22Rv1 (cell line): ENCODE measurements around the gene MED29.

ENCODE experiments used
- H3K27ac ChIP-seq: fragments of 450-650 bp; 2 replicates; pipeline ENCODE4 v1.5.1; 2017
- ZFX ChIP-seq: fragments of 450-650 bp; IDR thresholded peaks from 2 replicates; pipeline ENCODE4 v1.6.1; 2017; ENCODE audit warnings: antibody characterized with exemption, borderline replicate concordance
- TF ChIP-seq, protein P1 (sequence below): fragments of 450-650 bp; IDR thresholded peaks from 2 replicates; pipeline ENCODE4 v1.5.1; 2017; ENCODE audit warnings: mild to moderate bottlenecking

The MED29 gene

DNA sequence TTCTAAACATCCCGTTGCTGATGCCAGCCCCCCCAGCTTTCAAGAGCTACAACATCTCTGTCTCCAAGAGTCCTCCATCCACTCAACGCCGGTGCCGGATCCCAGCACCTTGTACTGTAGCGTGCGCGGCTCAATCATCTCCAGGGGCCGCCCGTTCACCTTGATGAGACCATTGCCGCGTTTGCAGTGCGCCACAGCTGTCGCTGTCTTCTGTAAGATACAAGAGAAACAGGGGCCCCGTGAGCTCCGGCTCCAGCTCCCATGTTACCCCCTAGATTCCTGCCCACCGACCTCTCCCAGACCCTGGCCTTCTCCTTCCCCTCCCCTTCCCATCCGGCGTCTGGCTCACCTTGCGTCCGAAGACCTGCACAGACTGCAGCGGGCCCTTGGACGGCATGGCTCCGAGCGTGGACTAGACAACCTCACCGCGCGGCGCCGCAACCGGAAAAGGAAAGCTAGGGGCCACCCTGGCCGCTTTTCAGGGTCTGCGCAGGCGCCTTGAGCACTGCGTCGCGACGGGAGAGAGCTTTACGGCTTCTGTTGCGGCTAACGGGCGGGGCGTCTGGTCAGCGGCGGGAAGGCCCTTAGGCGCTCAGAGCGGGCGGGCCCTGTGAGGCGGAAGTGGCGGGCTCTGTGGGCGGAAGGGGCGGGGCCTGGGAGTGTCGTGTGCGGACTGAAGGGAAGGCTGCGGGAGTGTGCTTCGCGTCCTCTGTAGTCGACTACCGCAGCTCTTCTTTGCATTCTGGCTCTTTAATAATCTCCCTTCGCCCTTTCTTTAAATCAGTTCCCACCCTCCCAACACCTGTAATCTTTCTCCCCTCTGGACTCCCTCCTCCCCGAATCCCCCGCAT, 44.5 kb downstream of the MED29 start, which contains the start of gene RPS16:
Gene RPS16 (minus strand): TSS at position 451 of the 851 bp plus-strand sequence. CDS start 54 bp downstream, at position 397.
- peak within 1 kb of the TSS; percentile 85 for H3K27ac ChIP-seq
- TF ChIP-seq ZFX: no peak
- TF ChIP-seq, protein P1, sequence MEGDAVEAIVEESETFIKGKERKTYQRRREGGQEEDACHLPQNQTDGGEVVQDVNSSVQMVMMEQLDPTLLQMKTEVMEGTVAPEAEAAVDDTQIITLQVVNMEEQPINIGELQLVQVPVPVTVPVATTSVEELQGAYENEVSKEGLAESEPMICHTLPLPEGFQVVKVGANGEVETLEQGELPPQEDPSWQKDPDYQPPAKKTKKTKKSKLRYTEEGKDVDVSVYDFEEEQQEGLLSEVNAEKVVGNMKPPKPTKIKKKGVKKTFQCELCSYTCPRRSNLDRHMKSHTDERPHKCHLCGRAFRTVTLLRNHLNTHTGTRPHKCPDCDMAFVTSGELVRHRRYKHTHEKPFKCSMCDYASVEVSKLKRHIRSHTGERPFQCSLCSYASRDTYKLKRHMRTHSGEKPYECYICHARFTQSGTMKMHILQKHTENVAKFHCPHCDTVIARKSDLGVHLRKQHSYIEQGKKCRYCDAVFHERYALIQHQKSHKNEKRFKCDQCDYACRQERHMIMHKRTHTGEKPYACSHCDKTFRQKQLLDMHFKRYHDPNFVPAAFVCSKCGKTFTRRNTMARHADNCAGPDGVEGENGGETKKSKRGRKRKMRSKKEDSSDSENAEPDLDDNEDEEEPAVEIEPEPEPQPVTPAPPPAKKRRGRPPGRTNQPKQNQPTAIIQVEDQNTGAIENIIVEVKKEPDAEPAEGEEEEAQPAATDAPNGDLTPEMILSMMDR: no peak

GRCh38 chr19:39436350-39436716, 45.2 kb downstream of the MED29 start:
- H3K27ac ChIP-seq: peak overlapping the region; percentile 85
- TF ChIP-seq, protein P1: no peak
- TF ChIP-seq ZFX: no peak

DNA sequence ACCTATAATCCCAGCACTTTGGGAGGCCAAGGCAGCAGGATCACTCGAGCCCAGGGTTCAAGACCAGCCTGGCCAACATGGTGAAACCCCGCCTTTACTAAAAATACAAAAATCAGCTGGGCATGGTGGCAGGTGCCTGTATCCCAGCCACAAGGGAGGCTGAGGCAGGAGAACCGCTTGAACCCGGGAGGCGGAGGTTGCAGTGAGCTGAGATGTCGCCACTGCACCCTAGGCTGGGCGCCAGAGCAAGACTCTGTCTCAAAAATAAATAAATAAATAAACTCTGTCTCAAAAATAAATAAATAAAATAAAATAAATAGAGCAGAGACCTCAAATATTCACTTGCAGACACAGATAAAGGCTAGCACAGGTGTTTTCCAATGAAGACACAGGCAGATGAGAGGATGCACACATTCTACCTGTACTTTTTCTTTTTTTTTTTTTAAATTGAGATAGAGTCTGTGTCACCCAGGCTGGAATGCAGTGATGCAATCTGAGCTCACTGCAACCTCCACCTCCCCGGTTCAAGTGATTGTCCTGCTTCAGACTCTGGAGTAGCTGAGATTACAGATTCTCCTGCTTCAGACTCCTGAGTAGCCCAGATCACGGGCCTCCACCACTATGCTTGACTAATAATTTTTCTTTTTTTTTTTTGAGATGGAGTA, 47.2 kb downstream of the MED29 start:
- TF ChIP-seq, protein P1: no peak
- TF ChIP-seq ZFX: no peak
- no peak overlapping the region for H3K27ac ChIP-seq

- H3K27ac ChIP-seq: peak overlapping the region; percentile 90
- TF ChIP-seq, protein P1: no peak
- TF ChIP-seq ZFX: no peak
Observed at GRCh38 chr19:39444598-39445195, 53.5 kb downstream of the MED29 start.

GRCh38 chr19:39445196-39446111, 54.3 kb downstream of the MED29 start, which contains the start of gene SUPT5H:
Gene SUPT5H, plus strand, starts transcription at chr19:39445582. Its CDS starts 309 bp downstream, at chr19:39445891.
- TF ChIP-seq, protein P1: no peak
- no peak for TF ChIP-seq ZFX
- peak within 1 kb of the TSS; percentile 90 for H3K27ac ChIP-seq

GRCh38 chr19:39446365-39447084, 55.3 kb downstream of the MED29 start:
- TF ChIP-seq ZFX: no peak
- TF ChIP-seq, protein P1: no peak
- peak overlapping the region; percentile 90 for H3K27ac ChIP-seq
